SKM-1 treated with dmso at 0.1 percent for 144 hours (cell line): ENCODE measurements around the gene FNDC3B.

Source experiments
- DNase-seq: peaks from one replicate; lab custom pipeline; 2025; ENCODE audit not compliant: unreplicated experiment; lab: John Stamatoyannopoulos, UW

FNDC3B gene

DNA sequence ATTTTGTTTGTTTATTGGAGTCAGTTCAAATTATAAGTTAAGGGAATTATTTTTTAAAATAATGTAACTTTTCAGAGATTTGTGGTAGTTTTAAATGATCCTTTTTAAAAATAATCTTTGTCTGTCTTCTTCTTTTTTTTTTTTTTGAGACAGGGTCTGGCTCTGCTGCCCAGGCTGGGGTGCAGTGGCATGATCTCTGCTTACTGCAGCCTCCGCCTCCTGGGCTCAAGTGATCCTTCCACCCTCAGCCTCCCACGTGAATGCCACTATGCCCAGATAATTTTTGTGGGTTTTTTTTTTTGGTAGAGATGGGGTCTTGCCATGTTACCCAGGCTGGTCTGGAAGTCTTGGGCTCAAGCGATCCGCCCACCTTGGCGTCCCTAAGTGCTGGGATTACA lies 12.6 kb downstream of the FNDC3B start:
- no peak for DNase-seq

DNA sequence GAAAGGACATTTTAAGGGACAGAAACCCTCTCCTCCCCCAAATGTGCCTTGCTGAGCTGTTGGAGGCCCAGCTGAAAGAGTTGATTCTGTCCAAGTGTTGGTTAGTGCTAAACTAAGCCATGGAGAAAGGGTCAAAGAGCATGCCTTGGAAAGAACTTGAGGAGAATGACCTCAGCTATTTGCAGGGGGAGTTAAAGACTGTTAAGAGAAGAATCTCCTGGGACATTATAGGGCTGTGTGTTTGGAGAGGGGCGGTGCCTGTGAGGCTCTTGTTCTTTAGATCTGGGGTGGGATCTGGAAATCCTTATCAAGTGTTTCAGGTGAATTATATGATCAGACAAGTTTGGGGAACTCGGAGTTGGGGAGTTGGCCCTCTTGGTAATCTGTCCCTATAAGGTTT lies 13.0 kb downstream of the FNDC3B start:
- DNase-seq: no peak

DNA sequence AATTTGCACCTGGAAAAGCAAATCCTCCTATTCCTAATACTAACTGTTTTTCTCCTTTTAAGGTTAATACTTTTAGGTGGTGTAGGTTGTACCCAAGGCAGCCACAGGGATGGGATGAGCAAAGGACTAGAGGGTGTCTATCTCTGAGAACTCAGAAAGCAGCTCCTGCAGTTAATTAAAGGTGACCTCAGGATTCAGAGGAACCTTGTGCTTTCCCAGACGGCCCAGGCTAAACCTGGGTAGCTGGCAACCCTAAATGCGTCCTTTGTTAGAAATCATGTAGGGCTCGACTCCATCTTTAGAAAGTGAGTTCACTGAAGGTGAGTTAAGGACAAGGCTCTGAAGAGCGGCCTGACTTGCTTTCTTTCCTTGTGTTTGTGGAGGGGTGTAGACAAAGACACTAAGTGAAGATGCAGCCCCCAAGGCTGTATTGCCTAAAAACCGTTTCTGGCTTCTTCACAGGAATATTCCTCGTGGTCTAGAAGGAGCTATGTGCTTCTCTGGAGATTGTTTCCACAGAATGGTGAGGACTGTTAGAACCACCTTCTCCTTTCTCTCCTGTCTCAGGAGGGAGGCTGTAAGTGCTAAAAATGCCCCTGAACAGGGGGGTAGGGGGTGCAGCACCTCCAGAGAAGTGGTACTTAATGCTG lies 14.9 kb downstream of the FNDC3B start:
- no peak for DNase-seq

DNA sequence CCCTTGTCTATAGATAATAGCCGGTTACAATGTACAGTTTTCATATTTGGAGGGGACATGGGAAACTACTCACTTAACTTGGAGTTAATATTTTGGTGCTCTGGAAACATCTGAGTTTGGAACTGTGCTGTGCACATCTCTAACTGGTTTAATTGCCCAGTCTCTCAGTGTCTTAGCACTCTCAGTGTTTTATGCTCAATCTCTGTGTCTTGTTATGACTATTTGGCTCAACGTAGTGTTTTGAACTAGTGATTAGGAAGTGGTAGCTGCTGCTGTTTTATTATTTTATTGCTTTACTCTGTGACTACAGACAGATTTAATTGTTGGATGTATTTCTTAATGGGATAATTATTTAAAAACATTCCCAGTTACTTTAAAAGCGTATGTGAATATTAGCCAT lies 17.0 kb downstream of the FNDC3B start:
- DNase-seq: no peak

DNA sequence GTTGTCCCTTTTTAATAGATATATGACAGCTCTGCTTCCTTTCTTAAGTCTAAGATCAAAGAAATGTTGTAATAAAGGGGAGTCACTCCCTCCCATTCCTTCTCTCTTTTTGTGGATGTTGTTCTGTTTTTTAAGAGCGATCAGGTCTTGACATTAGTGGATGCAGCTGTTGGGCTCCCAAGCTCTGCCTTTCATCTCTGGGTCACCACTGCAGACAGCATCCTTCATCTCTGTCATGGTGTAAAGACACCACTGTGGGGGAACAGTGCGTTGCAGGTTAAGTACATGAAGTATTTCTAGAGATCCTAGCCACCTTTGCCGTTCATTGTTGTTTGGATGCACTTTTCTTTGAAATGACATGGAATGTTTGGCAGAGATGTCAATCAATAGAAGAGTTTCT lies 17.7 kb downstream of the FNDC3B start:
- DNase-seq: no peak

DNA sequence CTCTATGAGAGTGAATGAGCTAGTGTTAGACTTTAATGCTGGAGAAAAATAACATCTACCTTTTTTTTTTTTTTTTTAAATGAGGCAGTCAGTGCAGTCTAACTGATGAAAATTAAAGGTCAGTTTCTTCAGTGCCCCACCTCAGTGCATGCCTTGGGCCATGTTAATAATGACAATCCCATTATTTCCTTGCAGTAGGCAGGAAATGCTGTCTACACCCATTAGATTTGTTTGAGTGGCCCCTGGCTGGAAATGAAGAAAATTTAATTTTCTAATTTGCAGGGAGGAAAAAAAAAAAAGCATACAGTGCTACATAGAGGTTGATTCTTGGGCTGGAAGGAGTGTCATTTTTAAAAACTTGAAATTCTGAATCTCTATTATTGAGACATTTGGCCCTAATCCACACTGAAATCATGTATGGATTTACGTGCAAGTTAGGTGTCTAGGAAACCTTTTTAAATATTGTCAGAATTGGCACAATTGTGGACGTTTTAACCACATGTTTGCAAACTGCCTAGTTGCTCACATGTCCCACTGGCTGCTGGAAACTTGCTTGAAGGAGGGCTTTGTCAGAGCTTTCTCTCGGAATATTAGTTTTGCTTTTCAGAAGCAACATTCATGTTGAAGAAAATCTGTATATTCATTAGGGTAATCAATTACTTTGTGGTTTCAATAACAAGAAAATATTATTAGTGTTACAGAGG lies 18.4 kb downstream of the FNDC3B start:
- DNase-seq: no peak

DNA sequence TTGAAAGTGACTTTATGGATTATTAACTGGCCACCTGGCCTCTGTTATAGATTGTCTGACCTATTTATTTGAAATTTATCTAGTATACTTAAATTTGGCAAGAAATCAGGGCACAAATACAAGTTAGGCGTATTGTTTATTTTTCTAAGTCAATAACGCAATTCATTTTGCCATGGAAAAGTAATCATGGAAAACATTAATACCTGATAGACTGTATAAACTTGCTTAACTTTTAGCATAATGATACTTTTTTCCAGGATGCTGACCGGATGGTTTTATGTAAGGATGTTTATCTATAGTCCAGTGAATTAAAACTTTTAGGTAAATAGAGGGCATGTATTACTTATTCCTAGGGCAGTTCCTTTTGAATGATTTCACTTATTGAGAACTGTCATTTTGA lies 20.2 kb downstream of the FNDC3B start:
- DNase-seq: no peak

DNA sequence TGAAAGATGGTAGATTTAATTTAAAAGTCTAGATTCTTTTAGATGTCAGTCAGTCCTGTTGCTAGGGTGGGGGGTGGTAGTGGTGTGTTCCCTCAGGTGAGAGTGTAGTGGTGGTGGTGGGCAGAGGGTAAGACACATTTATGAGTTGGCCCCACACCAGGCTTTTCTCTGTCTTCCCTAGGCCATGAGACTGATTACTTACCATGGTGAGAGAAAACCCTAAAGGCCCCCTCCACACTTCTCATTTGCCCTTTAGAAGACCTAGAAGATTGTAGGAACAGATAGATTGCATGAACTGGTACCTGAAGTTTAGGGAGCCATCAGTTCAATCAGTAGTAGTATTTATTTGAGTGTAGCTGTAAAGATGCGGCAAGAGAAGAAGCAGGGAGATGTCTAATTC lies 20.9 kb downstream of the FNDC3B start:
- DNase-seq: no peak

DNA sequence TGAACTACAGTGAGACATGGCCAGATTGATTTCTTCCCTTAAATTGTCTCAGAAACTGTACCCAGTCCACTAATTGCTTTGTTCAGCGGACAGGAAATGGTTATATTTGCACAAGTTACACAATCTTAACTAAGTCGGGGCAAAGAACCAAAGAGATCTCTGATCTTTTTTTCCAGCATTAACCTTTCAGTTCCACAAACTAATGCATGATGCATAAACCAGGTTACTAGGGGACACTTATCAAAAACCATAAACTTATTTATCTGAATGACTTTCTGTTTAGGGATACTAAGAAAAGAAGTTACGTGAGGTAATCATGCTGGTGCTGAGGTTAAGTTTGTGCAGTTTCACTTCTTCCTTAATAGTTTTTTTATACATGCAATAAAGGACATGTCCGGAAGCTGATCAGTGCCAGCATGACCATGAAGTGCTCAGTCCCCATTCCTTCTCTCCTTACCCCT lies 22.4 kb downstream of the FNDC3B start:
- DNase-seq: peak; percentile 86

DNA sequence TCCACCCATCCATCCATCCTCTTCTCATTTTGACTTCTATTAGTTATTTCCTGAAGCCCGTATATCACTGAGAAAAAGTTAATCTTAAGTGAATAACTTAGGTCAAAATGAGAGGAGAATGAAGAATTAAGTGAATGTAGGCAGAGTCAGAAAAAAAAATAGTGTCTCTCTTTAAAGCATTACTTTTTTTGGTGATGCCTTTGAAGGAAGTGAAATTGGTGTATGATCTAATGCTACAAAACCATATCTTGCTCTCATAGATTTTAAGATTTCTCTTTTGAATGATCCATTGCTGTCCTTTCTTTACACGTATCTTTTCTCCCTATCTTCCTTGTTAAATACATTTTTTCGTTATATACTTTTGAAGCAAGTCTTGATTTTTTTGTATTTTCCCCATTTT lies 23.4 kb downstream of the FNDC3B start:
- no peak for DNase-seq

DNA sequence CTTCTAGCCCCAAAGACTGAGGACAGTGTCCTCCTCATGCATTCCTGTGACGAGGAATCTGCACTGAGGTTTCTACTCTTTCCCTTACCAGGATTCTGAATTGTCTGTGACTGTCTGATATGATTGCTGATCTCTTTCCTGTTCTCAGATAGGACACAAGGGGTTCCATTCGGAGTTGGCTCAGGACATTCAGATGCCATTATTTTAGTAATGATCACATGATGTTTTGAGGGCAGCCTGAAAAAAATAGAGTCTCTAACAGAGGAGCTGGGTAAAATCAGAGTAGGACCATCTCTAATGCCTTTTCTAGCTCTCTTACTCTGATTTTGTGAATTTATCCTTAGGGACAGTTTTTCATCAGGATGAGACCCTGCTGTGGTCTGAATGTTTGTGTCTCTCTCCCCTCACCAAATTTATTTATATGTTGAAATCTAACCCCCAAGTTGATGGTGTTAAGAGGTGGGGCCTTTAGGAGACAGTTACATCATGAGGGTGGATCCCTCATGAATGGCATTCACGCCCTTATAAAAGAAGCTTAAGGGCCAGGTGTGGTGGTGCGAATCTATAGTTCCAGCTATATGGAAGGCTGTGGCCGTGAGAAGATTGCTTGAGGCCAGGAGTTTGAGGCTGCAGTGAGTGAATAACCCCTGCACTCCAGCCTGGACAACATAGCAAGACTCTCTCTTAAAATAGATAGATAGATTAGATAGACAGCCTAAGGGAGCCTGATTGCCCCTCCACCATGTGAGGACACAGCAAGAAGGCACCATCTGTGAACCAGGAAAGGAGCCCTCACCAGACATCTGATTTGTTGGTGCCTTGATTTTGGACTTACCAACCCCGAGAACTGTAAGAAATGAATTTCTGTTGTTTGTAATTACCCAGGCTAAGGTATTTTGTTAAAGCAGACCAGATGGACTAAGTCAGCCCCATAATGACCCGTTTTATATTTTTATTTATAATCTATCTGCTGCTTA lies 24.4 kb downstream of the FNDC3B start:
- DNase-seq: no peak

DNA sequence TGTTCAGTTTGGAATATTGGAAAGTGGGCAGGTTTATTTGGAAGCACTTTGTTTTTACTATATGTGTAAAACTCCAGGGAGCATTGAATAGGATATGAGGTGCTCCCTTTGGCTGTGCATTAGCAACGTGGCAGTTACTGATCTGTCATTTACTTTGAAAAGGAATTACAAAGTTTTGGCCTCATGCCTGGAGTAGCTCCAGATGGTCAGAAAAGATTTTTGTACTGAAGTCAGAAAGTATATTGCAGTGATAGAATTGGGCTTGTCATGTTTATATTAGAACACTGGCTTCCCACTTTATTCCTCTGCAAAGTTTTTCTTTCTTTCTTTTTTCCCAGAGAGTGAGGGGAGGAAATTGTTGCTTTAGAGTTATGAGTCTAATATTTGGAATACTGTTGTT lies 26.1 kb downstream of the FNDC3B start:
- DNase-seq: no peak

DNA sequence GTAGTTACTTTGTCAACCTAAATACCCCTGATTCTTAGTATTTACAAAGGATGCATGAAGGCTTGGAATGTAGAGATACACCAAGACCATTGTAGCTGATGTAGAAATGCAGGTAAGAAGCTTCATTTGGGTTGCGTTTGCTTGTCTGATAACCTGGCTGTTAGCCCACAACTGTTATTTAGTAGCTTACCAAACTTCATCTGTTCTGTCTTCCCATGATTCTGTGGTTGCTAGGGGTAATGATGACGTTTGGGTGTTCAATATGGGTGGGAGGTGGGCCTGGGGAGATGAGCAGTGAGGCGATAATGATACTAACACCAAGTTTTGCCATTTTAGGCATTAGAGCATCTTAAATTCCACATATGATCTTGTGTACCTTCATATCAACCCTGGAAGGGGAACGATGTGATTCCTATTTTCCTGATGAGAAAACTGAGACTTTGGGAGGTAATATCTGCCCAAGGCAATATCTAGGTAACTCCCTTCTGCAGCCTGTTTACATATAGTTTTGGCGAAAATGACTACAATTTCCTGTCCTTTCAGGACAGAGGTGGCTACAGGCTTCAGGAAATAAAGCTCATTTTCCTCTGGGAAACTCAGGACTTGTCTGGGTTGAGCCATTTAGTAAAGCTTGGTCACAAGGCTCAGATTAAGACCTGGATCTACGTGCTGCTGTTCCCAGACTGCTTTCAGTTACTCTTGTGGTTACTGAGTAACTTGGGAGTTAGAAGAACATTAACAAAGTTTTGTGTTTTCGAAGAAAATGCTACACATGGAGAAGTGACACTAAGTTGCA lies 26.8 kb downstream of the FNDC3B start:
- no peak for DNase-seq

DNA sequence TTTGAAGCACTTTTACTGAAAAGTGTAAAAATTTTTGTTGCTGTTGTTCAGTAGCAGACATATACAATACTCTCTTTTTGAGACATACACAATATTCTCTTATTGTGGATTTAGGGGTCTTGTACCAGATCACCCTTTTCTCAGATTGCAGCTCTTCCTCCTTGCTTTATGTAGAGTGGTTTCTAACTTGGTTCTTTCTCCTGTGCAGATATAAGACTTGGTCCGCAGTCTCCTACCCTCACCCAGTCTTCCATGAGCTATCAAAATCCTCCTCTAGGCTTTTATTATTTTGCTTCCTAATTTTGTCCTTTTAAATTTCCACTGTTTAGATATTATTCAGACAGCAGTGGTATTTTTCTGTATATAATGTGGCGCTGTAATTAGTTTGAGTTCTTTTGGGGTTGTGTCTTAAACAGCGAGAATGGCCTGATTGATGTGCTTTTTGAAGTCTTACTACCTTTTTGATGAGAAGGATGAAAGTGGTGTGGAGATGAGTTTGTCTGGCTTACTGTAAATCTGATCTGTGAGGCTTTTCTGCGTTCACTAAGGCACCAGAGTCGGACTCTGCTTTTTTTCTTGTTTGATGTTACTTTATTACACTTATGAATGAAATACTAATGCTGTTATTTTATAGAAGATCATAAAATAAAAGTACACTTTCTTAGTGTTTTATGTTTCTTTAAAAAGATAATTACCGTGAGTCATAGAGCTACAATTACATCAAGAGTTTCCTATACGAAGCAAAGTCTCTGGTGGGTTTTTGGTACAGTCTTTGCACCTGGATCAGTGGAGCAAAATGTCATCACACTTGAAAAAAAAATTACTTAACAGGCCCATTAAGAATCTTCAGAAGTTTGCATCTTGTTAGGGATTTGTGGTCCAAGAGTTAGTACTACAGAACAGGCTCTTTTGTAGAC lies 27.8 kb downstream of the FNDC3B start:
- DNase-seq: no peak

DNA sequence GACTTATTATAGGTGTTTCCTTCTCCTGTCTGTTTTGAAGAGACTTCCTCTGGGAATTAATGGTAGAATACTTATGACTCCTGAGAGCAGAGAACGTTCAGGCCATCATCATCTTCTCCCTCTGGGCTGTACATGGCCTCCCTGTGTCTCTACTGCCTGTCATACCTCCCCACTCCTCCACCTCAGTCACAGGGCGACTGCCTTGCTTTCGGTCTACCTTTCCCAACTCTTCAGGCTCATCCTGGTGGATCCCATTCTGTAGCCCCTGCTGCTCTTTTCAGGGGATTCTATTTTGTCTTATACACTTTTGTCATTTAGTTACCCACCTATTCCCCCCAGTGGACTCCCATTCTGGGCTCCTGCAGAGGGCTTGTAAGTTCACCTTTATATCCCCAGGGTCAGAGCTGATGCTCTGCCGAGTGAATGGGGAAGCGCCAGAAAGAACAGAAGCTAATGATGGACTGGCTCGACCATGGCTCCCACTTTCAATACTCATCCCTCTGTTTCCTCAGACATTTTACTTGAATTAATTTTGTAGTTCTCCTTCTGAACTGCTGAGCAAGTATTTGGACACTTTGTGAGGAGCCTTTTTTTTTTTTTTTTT lies 28.6 kb downstream of the FNDC3B start:
- no peak for DNase-seq

DNA sequence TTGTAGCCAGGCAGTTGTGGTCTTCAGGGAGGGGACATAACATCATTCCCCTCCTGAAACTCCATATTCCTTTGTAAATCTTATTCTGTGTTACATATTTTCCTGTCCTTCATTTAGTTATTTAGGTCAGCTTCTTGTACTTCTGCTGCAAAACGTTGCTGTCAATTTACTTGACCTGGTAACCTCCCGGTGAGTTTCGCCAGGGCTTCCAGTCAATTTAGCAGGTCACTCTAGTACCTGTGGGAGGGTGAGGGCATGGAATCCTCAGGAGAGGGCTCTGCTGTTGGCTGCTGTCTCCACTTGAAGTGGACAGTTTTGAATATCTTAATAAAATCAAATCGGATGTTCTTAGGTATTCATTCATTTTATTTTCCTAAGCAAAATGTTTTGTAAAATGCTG lies 29.6 kb downstream of the FNDC3B start:
- DNase-seq: no peak

DNA sequence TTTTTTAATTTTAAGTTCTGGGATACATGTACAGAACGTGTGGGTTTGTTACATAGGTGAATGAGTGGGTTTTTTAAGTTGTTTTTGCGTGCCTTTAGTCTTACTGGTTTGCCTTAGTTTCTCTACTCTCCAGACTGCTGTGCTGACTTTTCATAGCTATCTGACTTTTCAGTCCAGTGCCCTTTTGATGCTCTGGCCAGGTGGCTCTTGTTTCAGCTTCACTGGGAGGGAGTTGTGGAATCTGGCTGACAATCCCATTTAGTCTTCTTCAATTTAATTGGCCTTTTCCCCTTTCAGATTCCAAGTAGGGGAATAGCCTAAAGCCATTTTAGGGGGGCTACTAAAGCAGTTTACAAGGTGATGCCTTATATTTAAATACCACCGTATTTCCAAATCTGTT lies 30.1 kb downstream of the FNDC3B start:
- no peak for DNase-seq

DNA sequence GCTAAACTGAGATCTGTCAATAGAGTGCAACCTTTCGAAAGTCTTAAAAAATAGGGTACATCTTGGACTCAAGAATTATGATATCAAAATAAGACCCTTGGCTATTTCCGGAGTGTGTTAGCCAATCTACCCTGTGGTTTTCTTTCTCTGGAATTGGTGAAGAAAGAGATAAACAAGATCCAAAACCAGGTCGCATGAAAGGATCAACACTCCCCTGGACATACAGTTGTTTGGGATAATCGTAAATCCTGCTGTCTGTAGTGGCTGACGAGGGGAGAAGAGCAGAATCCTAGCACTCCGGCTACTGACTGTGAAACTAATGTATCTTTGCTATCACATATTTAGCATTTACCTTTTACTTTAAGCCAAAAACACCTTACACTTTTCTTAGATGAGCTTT lies 30.9 kb downstream of the FNDC3B start:
- no peak for DNase-seq

DNA sequence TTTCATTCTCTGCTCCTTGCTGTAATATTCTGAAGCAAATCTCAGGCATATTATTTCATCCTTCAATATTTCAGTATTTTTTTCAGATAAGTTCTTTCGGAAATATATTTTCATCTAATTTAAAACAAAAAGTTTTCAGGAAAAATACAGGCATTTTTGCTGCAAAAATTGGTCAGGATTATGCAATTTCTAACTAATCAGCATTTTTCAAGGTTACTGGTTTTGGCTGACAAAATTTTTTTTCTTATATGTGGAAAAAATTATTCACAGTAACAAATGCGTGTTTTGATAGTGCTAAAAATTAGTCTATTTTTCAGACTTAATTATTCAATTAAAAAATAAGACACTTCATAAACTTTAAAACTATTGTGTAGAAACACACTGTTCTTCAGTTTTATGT lies 31.4 kb downstream of the FNDC3B start:
- DNase-seq: no peak
